ENCODE measurements around the gene CLTRN. TPM values are rescaled to one million over a fixed set of nuclear protein-coding genes. Genes with fewer than 3 reads are reported as not detected.

The CLTRN gene
- total RNA-seq, 4 donors from 2014 or later: 0.48 to 0.51 TPM; not detected in 2

DNA sequence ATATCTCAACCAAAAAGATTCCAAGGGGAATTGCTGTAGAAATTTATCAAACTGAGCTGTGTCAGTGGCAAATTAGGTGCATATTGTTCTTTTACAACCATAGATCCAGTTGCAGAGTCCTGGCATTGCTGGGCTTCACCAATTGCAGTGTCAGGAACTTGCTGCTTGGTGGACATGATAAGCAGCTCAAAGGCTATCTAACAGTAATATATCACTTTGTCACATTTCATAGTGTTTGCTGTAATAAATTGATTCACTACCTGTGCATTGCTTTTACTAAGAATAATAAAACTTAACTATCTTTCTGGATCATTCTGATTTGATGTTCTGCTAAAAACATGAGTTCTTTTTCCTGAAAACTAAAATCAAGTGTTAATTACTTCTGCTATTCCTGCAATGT is 33.0 kb downstream of the CLTRN start:
- no peak overlapping the region for H3K4me3 ChIP-seq

GRCh38 chrX:15623054-15623453 is 41.6 kb downstream of the CLTRN start:
- 45% methylated on average over 1 of the region's 1 CpG for WGBS

More for the DNA sequence above, 33.0 kb downstream of the CLTRN start:
- DNase-seq (ENCODE audit: low spot score in 2 of 2): no peak
- H3K4me1 ChIP-seq: no peaks in the 10 kb centered on the region
- H3K27me3 ChIP-seq: no peaks in the 10 kb centered on the region
- H3K9me3 ChIP-seq: no peaks in the 10 kb centered on the region
- TF ChIP-seq POLR2AphosphoS5 (IDR thresholded peaks at IDR 0.05) (no peak), EP300 (IDR thresholded peaks at IDR 0.05) (no peak), POLR2A (IDR thresholded peaks at IDR 0.05) (no peak)
- TF ChIP-seq, protein P1, sequence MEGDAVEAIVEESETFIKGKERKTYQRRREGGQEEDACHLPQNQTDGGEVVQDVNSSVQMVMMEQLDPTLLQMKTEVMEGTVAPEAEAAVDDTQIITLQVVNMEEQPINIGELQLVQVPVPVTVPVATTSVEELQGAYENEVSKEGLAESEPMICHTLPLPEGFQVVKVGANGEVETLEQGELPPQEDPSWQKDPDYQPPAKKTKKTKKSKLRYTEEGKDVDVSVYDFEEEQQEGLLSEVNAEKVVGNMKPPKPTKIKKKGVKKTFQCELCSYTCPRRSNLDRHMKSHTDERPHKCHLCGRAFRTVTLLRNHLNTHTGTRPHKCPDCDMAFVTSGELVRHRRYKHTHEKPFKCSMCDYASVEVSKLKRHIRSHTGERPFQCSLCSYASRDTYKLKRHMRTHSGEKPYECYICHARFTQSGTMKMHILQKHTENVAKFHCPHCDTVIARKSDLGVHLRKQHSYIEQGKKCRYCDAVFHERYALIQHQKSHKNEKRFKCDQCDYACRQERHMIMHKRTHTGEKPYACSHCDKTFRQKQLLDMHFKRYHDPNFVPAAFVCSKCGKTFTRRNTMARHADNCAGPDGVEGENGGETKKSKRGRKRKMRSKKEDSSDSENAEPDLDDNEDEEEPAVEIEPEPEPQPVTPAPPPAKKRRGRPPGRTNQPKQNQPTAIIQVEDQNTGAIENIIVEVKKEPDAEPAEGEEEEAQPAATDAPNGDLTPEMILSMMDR (IDR thresholded peaks at IDR 0.05): no peak
- no peaks in the 10 kb centered on the region for H3K36me3 ChIP-seq
- H3K27ac ChIP-seq: no peak overlapping the region

GRCh38 chrX:15619053-15619755 is 45.4 kb downstream of the CLTRN start:
- no peak for DNase-seq (ENCODE audit: low spot score in 2 of 2)
- no peak for TF ChIP-seq EP300 (IDR thresholded peaks at IDR 0.05)
- TF ChIP-seq POLR2AphosphoS5 (IDR thresholded peaks at IDR 0.05): no peak
- no peak for TF ChIP-seq POLR2A (IDR thresholded peaks at IDR 0.05)
- TF ChIP-seq, protein P1 (IDR thresholded peaks at IDR 0.05): no peak
- Histone ChIP-seq H3K9me3 (no peaks in the 10 kb centered on the region), H3K27ac (no peak overlapping the region), H3K4me3 (no peak overlapping the region), H3K27me3 (no peaks in the 10 kb centered on the region), H3K4me1 (no peaks in the 10 kb centered on the region), H3K36me3 (no peaks in the 10 kb centered on the region)
- 51% methylated on average over 3 of the region's 3 CpGs for WGBS

More at GRCh38 chrX:15623054-15623453, 41.6 kb downstream of the CLTRN start:
- Histone ChIP-seq H3K27me3 (no peaks in the 10 kb centered on the region), H3K36me3 (no peaks in the 10 kb centered on the region), H3K4me1 (no peaks in the 10 kb centered on the region), H3K27ac (no peak overlapping the region), H3K9me3 (no peaks in the 10 kb centered on the region), H3K4me3 (no peak overlapping the region)
- DNase-seq (ENCODE audit: low spot score in 2 of 2): no peak
- no peak for TF ChIP-seq POLR2A (IDR thresholded peaks at IDR 0.05)
- TF ChIP-seq, protein P1 (IDR thresholded peaks at IDR 0.05): no peak
- no peak for TF ChIP-seq EP300 (IDR thresholded peaks at IDR 0.05)
- TF ChIP-seq POLR2AphosphoS5 (IDR thresholded peaks at IDR 0.05): no peak

DNA sequence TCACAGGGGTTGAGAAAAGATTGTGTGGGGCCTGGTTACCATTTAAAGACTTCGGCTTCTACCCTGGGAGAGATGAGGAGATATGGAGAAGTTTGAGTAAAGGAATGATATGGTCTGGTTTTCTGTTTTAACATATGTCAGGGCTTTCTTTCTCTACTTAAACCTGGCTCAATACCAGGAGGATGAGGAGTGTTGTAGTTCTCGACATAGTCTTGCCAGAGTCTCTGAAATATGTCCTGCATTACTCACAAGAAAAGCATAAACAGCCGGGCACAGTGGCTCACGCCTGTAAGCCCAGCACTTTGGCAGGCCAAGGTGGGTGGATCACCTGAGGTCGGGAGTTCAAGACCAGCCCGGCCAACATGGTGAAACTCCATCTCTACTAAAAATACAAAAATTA is 47.5 kb downstream of the CLTRN start:
- TF ChIP-seq, protein P1 (IDR thresholded peaks at IDR 0.05): no peak
- TF ChIP-seq EP300 (IDR thresholded peaks at IDR 0.05) (no peak), POLR2AphosphoS5 (IDR thresholded peaks at IDR 0.05) (no peak), POLR2A (IDR thresholded peaks at IDR 0.05) (no peak)

GRCh38 chrX:15616531-15616930 is 48.1 kb downstream of the CLTRN start:
- no peaks in the 10 kb centered on the region for H3K9me3 ChIP-seq

More for the DNA sequence above, 47.5 kb downstream of the CLTRN start:
- WGBS: 87% methylated on average over 6 of the region's 6 CpGs
- Histone ChIP-seq H3K27ac (no peak overlapping the region), H3K9me3 (no peaks in the 10 kb centered on the region), H3K4me1 (no peaks in the 10 kb centered on the region), H3K27me3 (no peaks in the 10 kb centered on the region), H3K4me3 (no peak overlapping the region), H3K36me3 (no peaks in the 10 kb centered on the region)
- DNase-seq (ENCODE audit: low spot score in 2 of 2): no peak

More at GRCh38 chrX:15616531-15616930, 48.1 kb downstream of the CLTRN start:
- H3K4me3 ChIP-seq: no peak overlapping the region
- H3K27me3 ChIP-seq: no peaks in the 10 kb centered on the region
- no peaks in the 10 kb centered on the region for H3K4me1 ChIP-seq
- H3K36me3 ChIP-seq: no peaks in the 10 kb centered on the region
- TF ChIP-seq POLR2AphosphoS5 (IDR thresholded peaks at IDR 0.05): no peak
- no peak for TF ChIP-seq POLR2A (IDR thresholded peaks at IDR 0.05)
- TF ChIP-seq EP300 (IDR thresholded peaks at IDR 0.05): no peak
- TF ChIP-seq, protein P1 (IDR thresholded peaks at IDR 0.05): no peak
- no peak overlapping the region for H3K27ac ChIP-seq
- DNase-seq (ENCODE audit: low spot score in 2 of 2): no peak
- 81% methylated on average over 3 of the region's 3 CpGs for WGBS
